HepG2 (cell line): ENCODE results near the gene CASKIN1. TPM values are rescaled to one million over a fixed set of nuclear protein-coding genes. Genes with fewer than 3 reads are reported as not detected.

ENCODE experiments used
- MAZ ChIP-seq, 2 experiments: sonication (generic) in 1 of 2; formaldehyde crosslinking in 1 of 2; IDR thresholded peaks; 2 replicates each; pipeline versions ENCODE4 v1.5.0 to v1.6.1; 2012 to 2020; ENCODE audit warnings: low read depth in 2 of 2, mild to moderate bottlenecking in 2 of 2, borderline replicate concordance in 1 of 2, improper control_type of control experiment in 1 of 2, low read length in 1 of 2, missing genetic modification reagents in 1 of 2, moderate library complexity in 1 of 2
- NFIC ChIP-seq: IDR thresholded peaks from 2 replicates; pipeline ENCODE4 v1.6.1; 2012; ENCODE audit warnings: mild to moderate bottlenecking, low read length, inconsistent platforms
- PLSCR1 ChIP-seq: sonication (generic); formaldehyde crosslinking; IDR thresholded peaks from 2 replicates; pipeline ENCODE4 v1.5.0; 2020; ENCODE audit warnings: missing genetic modification reagents, mild to moderate bottlenecking, borderline replicate concordance
- RCOR2 ChIP-seq: IDR thresholded peaks from 2 replicates; pipeline ENCODE4 v1.6.1; 2016; ENCODE audit warnings: missing biosample characterization, missing genetic modification reagents
- ZC3H13 ChIP-seq: sonication (generic); formaldehyde crosslinking; IDR thresholded peaks from 2 replicates; pipeline ENCODE4 v1.8.1; 2023; ENCODE audit warnings: mild to moderate bottlenecking, missing genetic modification reagents, moderate library complexity
- ZHX1 ChIP-seq: sonication (generic); formaldehyde crosslinking; IDR thresholded peaks from 2 replicates; pipeline ENCODE4 v1.8.1; 2022; ENCODE audit warnings: low read depth, mild to moderate bottlenecking, missing genetic modification reagents
- ZNF230 ChIP-seq: sonication (generic); formaldehyde crosslinking; IDR thresholded peaks from 2 replicates; pipeline ENCODE4 v1.4.0; 2020; ENCODE audit warnings: mild to moderate bottlenecking, missing genetic modification reagents
- ZNF513 ChIP-seq: sonication (generic); formaldehyde crosslinking; conservative IDR thresholded peaks from 2 replicates; pipeline ENCODE4 v1.5.0; 2020; ENCODE audit warnings: missing genetic modification reagents
- ZNF724P ChIP-seq: sonication (generic); formaldehyde crosslinking; IDR thresholded peaks from 2 replicates; pipeline ENCODE4 v1.8.0; 2022; ENCODE audit warnings: missing genetic modification reagents, borderline replicate concordance
- polyA plus RNA-seq, 8 experiments: library from polyadenylated mRNA; depleted of rRNA in 3 of 8; stranded (reverse) in 7 of 8; unstranded in 1 of 8; fragments of >200 nt; fragmentation: Illumina TruSeq in 4 of 8; extraction: Trizol in 4 of 8; gene quantifications; 2 replicates each; pipeline versions ENCODE4 v1.2.1 to v1.2.3, GENCODE V29; 2011 to 2016; ENCODE audit warnings: low read depth in 4 of 8, missing spikeins in 1 of 8, mixed read lengths in 1 of 8; ENCODE audit not compliant: insufficient read depth in 1 of 8
- total RNA-seq, 5 experiments: library from RNA; depleted of rRNA; stranded (reverse); fragments of >200 nt; fragmentation: Illumina TruSeq; extraction: Trizol; gene quantifications; 2 replicates each; pipeline ENCODE4 v1.2.3, GENCODE V29; 2016; ENCODE audit warnings: low read depth in 1 of 5
- TF ChIP-seq, protein P1 (sequence below): sonication (generic); formaldehyde crosslinking; IDR thresholded peaks from 2 replicates; pipeline ENCODE4 v1.5.0; 2020; ENCODE audit warnings: missing genetic modification reagents
- TF ChIP-seq, protein P2 (sequence below): sonication (generic); formaldehyde crosslinking; conservative IDR thresholded peaks from 2 replicates; pipeline ENCODE4 v1.8.0; 2022; ENCODE audit warnings: mild to moderate bottlenecking, moderate library complexity, missing genetic modification reagents
- TF ChIP-seq, protein P3 (sequence below): sonication (generic); formaldehyde crosslinking; IDR thresholded peaks from 2 replicates; pipeline ENCODE4 v1.5.0; 2020; ENCODE audit warnings: missing genetic modification reagents
- TF ChIP-seq, protein P4 (sequence below): sonication (generic); formaldehyde crosslinking; IDR thresholded peaks from 2 replicates; pipeline ENCODE4 v1.4.0; 2020; ENCODE audit warnings: missing genetic modification reagents

CASKIN1 gene
- total and polyA plus RNA-seq, 2 of the 13 experiments (the other 11 are each of a cell fraction or from before 2014, with no cell fraction given), result 1.2 to 2.2 TPM

DNA sequence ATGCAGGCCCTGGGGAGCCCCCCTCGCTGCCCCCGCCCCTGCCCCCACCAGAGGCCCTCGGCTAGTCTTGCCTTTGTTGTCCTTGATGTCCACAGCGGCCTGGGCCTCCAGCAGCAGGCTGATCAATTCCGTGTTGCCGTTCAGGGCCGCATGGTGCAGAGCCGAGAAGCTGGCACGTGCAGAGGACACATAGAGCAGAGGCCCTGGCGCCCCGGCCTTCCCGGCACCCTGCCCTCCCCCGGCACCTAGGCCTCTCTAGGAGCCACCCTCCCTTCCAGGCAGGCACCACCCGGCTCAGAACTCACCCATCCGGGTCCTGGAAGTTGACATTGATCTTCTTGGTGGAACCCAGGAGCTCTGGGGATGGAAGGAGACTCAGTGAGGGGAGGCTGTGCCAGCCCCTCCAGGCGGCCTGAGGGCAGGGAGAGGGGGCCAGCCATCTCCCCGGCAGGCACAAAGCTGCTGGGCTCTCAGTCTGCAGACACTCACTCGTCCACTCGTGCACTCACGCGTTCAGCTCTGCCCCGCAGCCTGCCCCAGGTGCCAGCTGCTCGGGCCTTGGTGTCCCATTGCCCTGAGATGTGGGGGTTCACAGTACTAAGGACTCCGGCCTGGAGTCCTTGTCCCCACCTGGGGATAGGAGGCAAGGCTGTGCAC lies 6.3 kb downstream of the CASKIN1 start (continued):
- TF ChIP-seq ZNF724P (CRISPR knock-in tag) (0 out of 2 replicates have a peak, but pooled peaks have one; percentile 33), MAZ (IDR thresholded peaks at IDR 0.05; ENCODE audit: borderline replicate concordance, low read depth, low read length) (0 out of 2 replicates have a peak, but pooled peaks have one; percentile 4), MAZ (CRISPR knock-in tag; IDR thresholded peaks at IDR 0.05; ENCODE audit: low read depth) (no peak), ZHX1 (no peak), ZNF513 (CRISPR knock-in tag) (no peak), PLSCR1 (CRISPR knock-in tag) (no peak), ZC3H13 (CRISPR knock-in tag) (no peak), RCOR2 (no peak), ZNF230 (peak; percentile 59; the same call in 1 of the 2 replicates), NFIC (no peak)
- TF ChIP-seq, protein P1, sequence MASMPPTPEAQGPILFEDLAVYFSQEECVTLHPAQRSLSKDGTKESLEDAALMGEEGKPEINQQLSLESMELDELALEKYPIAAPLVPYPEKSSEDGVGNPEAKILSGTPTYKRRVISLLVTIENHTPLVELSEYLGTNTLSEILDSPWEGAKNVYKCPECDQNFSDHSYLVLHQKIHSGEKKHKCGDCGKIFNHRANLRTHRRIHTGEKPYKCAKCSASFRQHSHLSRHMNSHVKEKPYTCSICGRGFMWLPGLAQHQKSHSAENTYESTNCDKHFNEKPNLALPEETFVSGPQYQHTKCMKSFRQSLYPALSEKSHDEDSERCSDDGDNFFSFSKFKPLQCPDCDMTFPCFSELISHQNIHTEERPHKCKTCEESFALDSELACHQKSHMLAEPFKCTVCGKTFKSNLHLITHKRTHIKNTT (CRISPR knock-in tag), result no peak
- TF ChIP-seq, protein P2, sequence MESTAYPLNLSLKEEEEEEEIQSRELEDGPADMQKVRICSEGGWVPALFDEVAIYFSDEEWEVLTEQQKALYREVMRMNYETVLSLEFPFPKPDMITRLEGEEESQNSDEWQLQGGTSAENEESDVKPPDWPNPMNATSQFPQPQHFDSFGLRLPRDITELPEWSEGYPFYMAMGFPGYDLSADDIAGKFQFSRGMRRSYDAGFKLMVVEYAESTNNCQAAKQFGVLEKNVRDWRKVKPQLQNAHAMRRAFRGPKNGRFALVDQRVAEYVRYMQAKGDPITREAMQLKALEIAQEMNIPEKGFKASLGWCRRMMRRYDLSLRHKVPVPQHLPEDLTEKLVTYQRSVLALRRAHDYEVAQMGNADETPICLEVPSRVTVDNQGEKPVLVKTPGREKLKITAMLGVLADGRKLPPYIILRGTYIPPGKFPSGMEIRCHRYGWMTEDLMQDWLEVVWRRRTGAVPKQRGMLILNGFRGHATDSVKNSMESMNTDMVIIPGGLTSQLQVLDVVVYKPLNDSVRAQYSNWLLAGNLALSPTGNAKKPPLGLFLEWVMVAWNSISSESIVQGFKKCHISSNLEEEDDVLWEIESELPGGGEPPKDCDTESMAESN (CRISPR knock-in tag), result 0 out of 2 replicates have a peak, but pooled peaks have one; percentile 55
- TF ChIP-seq, protein P3, sequence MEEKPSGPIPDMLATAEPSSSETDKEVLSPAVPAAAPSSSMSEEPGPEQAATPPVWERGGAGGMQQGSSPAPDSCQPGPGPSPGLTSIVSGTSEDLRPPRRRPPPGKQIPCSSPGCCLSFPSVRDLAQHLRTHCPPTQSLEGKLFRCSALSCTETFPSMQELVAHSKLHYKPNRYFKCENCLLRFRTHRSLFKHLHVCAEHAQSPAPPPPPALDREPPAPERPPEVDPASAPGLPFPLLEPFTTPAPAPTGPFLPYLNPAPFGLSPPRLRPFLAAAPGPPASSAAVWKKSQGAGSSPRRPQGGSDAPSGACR (CRISPR knock-in tag), result 0 out of 2 replicates have a peak, but pooled peaks have one; percentile 59
- TF ChIP-seq, protein P4, sequence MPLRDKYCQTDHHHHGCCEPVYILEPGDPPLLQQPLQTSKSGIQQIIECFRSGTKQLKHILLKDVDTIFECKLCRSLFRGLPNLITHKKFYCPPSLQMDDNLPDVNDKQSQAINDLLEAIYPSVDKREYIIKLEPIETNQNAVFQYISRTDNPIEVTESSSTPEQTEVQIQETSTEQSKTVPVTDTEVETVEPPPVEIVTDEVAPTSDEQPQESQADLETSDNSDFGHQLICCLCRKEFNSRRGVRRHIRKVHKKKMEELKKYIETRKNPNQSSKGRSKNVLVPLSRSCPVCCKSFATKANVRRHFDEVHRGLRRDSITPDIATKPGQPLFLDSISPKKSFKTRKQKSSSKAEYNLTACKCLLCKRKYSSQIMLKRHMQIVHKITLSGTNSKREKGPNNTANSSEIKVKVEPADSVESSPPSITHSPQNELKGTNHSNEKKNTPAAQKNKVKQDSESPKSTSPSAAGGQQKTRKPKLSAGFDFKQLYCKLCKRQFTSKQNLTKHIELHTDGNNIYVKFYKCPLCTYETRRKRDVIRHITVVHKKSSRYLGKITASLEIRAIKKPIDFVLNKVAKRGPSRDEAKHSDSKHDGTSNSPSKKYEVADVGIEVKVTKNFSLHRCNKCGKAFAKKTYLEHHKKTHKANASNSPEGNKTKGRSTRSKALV (CRISPR knock-in tag), result no peak
